Fibroblast of skin of right quadriceps (primary cell): Measurements from ENCODE around the gene MICB.
A peak's percentile ranks its signal among the peaks of the same experiment; 100 is the strongest.
"Not testable (repeated sequence)": the region's sequence is repeated elsewhere in the genome, so short reads cannot be mapped to it uniquely, and the experiment has no call there.

Experiments used
- DNase-seq: peaks from one replicate; pipeline ENCODE4 v3.0.0-alpha.2; 2013

The MICB gene

GRCh38 chr6:31497531-31498476 is at the start of gene MICB:
Gene MICB (plus strand): TSS chr6:31498145. CDS start chr6:31498194, 49 bp downstream.
- peak; percentile 65 for DNase-seq

GRCh38 chr6:31450751-31451150 is 47.2 kb upstream of the MICB start:
- DNase-seq: no peak

GRCh38 chr6:31452859-31453258 is 45.1 kb upstream of the MICB start:
- DNase-seq: no peak

- no peak for DNase-seq
Measured at GRCh38 chr6:31453259-31453658, 44.7 kb upstream of the MICB start.

GRCh38 chr6:31459864-31460263 is 38.1 kb upstream of the MICB start:
- not testable (repeated sequence) for DNase-seq

- DNase-seq: no peak
Measured at GRCh38 chr6:31460361-31461025, 37.5 kb upstream of the MICB start.

- no peak for DNase-seq
Measured at GRCh38 chr6:31462026-31462963, 35.6 kb upstream of the MICB start.

GRCh38 chr6:31462964-31463870 is 34.7 kb upstream of the MICB start:
- peak; percentile 50 for DNase-seq

GRCh38 chr6:31464252-31465184 is 33.4 kb upstream of the MICB start:
- DNase-seq: no peak

GRCh38 chr6:31465185-31465536 is 32.8 kb upstream of the MICB start:
- DNase-seq: no peak

GRCh38 chr6:31465718-31466117 is 32.2 kb upstream of the MICB start:
- DNase-seq: no peak

- no peak for DNase-seq
Measured at GRCh38 chr6:31466466-31466865, 31.5 kb upstream of the MICB start.

- DNase-seq: no peak
Measured at GRCh38 chr6:31467151-31467550, 30.8 kb upstream of the MICB start.

GRCh38 chr6:31468311-31468710 is 29.6 kb upstream of the MICB start:
- no peak for DNase-seq

GRCh38 chr6:31470801-31471200 is 27.1 kb upstream of the MICB start:
- DNase-seq: no peak

- no peak for DNase-seq
Measured at GRCh38 chr6:31471711-31472110, 26.2 kb upstream of the MICB start.

- DNase-seq: no peak
Measured at GRCh38 chr6:31472259-31472658, 25.7 kb upstream of the MICB start.

- no peak for DNase-seq
Measured at GRCh38 chr6:31473244-31473643, 24.7 kb upstream of the MICB start.

GRCh38 chr6:31473780-31474761 is 23.9 kb upstream of the MICB start:
- no peak for DNase-seq

GRCh38 chr6:31474871-31475286 is 23.1 kb upstream of the MICB start:
- DNase-seq: no peak
